IMR-90 (cell line): ENCODE measurements around the gene ADAMTS17. TPM values are rescaled to one million over a fixed set of nuclear protein-coding genes. Genes with fewer than 3 reads are reported as not detected.

Experiments
- ATAC-seq: fragments of 200-7000 bp; cut with Tn5 transposase; 2 replicates; pipeline ENCODE4 v1.9.1; 2020; ENCODE audit warnings: low read depth, mild to moderate bottlenecking, moderate library complexity
- BruUV-seq: library from RNA; stranded (reverse); fragments of 400-500 nt; replicated peaks from 2 replicates; lab custom pipeline; 2021; lab: Mats Ljungman, UMichigan
- CTCF ChIA-PET: fragments of 300-600 bp; formaldehyde crosslinking; extraction: SDS; loops from one replicate; lab custom pipeline; 2021; ENCODE audit warnings: antibody characterized with exemption; lab: Yijun Ruan, JAX
- POLR2A ChIA-PET: fragments of 300-600 bp; sonication (Branson Sonifier 250); formaldehyde crosslinking; loops from one replicate; lab custom pipeline; 2022; ENCODE audit warnings: antibody characterized with exemption; ENCODE audit not compliant: unreplicated experiment; lab: Charles Lee
- DNase-seq: peaks from one replicate; pipeline ENCODE4 v3.0.0; 2013
- H2AFZ ChIP-seq: replicated peaks from 2 replicates; pipeline ENCODE3; 2013; ENCODE audit warnings: low read length, mild to moderate bottlenecking; ENCODE audit not compliant: poor library complexity
- H2AK5ac ChIP-seq: 2 replicates; pipeline ENCODE4 v1.6.1; 2013; ENCODE audit warnings: low read depth, low read length, inconsistent platforms
- H2AK9ac ChIP-seq: replicated peaks from 2 replicates; pipeline ENCODE3; 2013; ENCODE audit warnings: mild to moderate bottlenecking, low read depth, low read length, moderate library complexity; ENCODE audit not compliant: poor library complexity
- H2BK120ac ChIP-seq: 2 replicates; pipeline ENCODE4 v1.6.1; 2013; ENCODE audit warnings: low read depth, low read length, inconsistent platforms
- H2BK15ac ChIP-seq: 3 replicates; pipeline ENCODE4 v1.6.1; 2013; ENCODE audit warnings: low read depth, low read length, inconsistent platforms
- H2BK20ac ChIP-seq: 2 replicates; pipeline ENCODE4 v1.6.1; 2013; ENCODE audit warnings: low read depth, mild to moderate bottlenecking, inconsistent platforms, low read length, moderate library complexity
- H2BK5ac ChIP-seq: 2 replicates; pipeline ENCODE4 v1.6.1; 2013; ENCODE audit warnings: mild to moderate bottlenecking, low read depth, low read length, inconsistent platforms; ENCODE audit not compliant: poor library complexity, severe bottlenecking
- H3K14ac ChIP-seq: replicated peaks from 2 replicates; pipeline ENCODE4 v1.6.1; 2013; ENCODE audit warnings: low read depth, low read length, inconsistent platforms
- H3K18ac ChIP-seq: 2 replicates; pipeline ENCODE4 v1.6.1; 2013; ENCODE audit warnings: low read depth, low read length, control low read depth
- H3K23ac ChIP-seq: 2 replicates; pipeline ENCODE4 v1.6.1; 2013; ENCODE audit warnings: low read depth, low read length, inconsistent platforms
- H3K27ac ChIP-seq: 2 replicates; pipeline ENCODE4 v1.5.1; 2013; ENCODE audit warnings: mild to moderate bottlenecking, control low read depth, low read length; ENCODE audit not compliant: insufficient read depth
- H3K27me3 ChIP-seq: 2 replicates; pipeline ENCODE4 v1.6.1; 2013; ENCODE audit warnings: low read length; ENCODE audit not compliant: control insufficient read depth, insufficient read depth
- H3K36me3 ChIP-seq: 2 replicates; pipeline ENCODE4 v1.6.1; 2013; ENCODE audit warnings: low read length, mixed read lengths; ENCODE audit not compliant: control insufficient read depth, insufficient read depth
- H3K4ac ChIP-seq: 2 replicates; pipeline ENCODE4 v1.6.1; 2013; ENCODE audit warnings: low read depth, low read length, inconsistent platforms
- H3K4me1 ChIP-seq: 2 replicates; pipeline ENCODE4 v1.6.1; 2013; ENCODE audit warnings: low read length, mixed read lengths; ENCODE audit not compliant: control insufficient read depth, insufficient read depth
- H3K4me2 ChIP-seq: 2 replicates; pipeline ENCODE4 v1.6.1; 2013; ENCODE audit warnings: low read depth, mild to moderate bottlenecking, control low read depth, low read length, moderate library complexity
- H3K4me3 ChIP-seq: 2 replicates; pipeline ENCODE4 v1.5.1; 2013; ENCODE audit warnings: low read depth, mild to moderate bottlenecking, control low read depth, low read length, moderate library complexity; ENCODE audit not compliant: insufficient read depth
- H3K56ac ChIP-seq: 2 replicates; pipeline ENCODE4 v1.6.1; 2013; ENCODE audit warnings: low read length, inconsistent platforms; ENCODE audit not compliant: insufficient read depth; ENCODE audit errors: extremely low read depth
- H3K79me1 ChIP-seq, 2 experiments: 2 replicates each; pipeline ENCODE4 v1.6.1; 2013; ENCODE audit warnings: low read length in 2 of 2, inconsistent platforms in 1 of 2, low read depth in 1 of 2
- H3K9ac ChIP-seq: 2 replicates; pipeline ENCODE4 v1.6.1; 2013; ENCODE audit warnings: low read depth, low read length, control low read depth
- H3K9me1 ChIP-seq: 2 replicates; pipeline ENCODE4 v1.6.1; 2013; ENCODE audit warnings: low read length, inconsistent platforms; ENCODE audit not compliant: insufficient read depth
- H3K9me3 ChIP-seq: 2 replicates; pipeline ENCODE4 v1.6.1; 2013; ENCODE audit warnings: low read length; ENCODE audit not compliant: control insufficient read depth, insufficient read depth
- H4K20me1 ChIP-seq: 2 replicates; pipeline ENCODE4 v1.6.1; 2013; ENCODE audit warnings: low read length, inconsistent platforms; ENCODE audit not compliant: insufficient read depth
- H4K5ac ChIP-seq: 2 replicates; pipeline ENCODE4 v1.6.1; 2013; ENCODE audit warnings: mild to moderate bottlenecking, low read depth, low read length, control low read depth
- H4K8ac ChIP-seq, 2 experiments: 2 replicates each; pipeline ENCODE4 v1.6.1; 2013; ENCODE audit warnings: low read depth in 2 of 2, low read length in 2 of 2, control low read depth in 1 of 2, inconsistent platforms in 1 of 2
- H4K91ac ChIP-seq: 2 replicates; pipeline ENCODE4 v1.6.1; 2013; ENCODE audit warnings: low read depth, low read length, inconsistent platforms; ENCODE audit not compliant: insufficient read depth
- BHLHE40 ChIP-seq: fragments of 150-350 bp; IDR thresholded peaks from 2 replicates; pipeline ENCODE4 v1.6.1; 2016; ENCODE audit warnings: mild to moderate bottlenecking, low read depth, low read length
- CEBPB ChIP-seq: IDR thresholded peaks from 2 replicates; pipeline ENCODE4 v1.6.1; 2012; ENCODE audit warnings: low read depth, low read length, improper control_type of control experiment
- CHD1 ChIP-seq: IDR thresholded peaks from 2 replicates; pipeline ENCODE4 v1.6.1; 2012; ENCODE audit warnings: low read depth, low read length, improper control_type of control experiment
- CTCF ChIP-seq: conservative IDR thresholded peaks from 2 replicates; pipeline ENCODE4 v1.5.1; 2012; ENCODE audit warnings: mild to moderate bottlenecking, low read depth, low read length, improper control_type of control experiment
- ELK1 ChIP-seq: fragments of 150-350 bp; IDR thresholded peaks from 2 replicates; pipeline ENCODE4 v1.6.1; 2016; ENCODE audit warnings: low read depth, mild to moderate bottlenecking, low read length, moderate library complexity, borderline replicate concordance
- MAFK ChIP-seq: IDR thresholded peaks from 2 replicates; pipeline ENCODE4 v1.6.1; 2012; ENCODE audit warnings: low read depth, low read length, improper control_type of control experiment
- MAZ ChIP-seq: IDR thresholded peaks from 2 replicates; pipeline ENCODE4 v1.6.1; 2012; ENCODE audit warnings: low read depth, mild to moderate bottlenecking, low read length, improper control_type of control experiment, moderate library complexity, borderline replicate concordance
- MXI1 ChIP-seq: IDR thresholded peaks from 2 replicates; pipeline ENCODE4 v1.6.1; 2012; ENCODE audit warnings: low read depth, mild to moderate bottlenecking, low read length, moderate library complexity, borderline replicate concordance
- NFE2L2 ChIP-seq: fragments of 150-350 bp; IDR thresholded peaks from 2 replicates; pipeline ENCODE4 v1.6.1; 2016; ENCODE audit warnings: low read depth, mild to moderate bottlenecking, low read length
- POLR2A ChIP-seq: IDR thresholded peaks from 2 replicates; pipeline ENCODE4 v1.6.1; 2012; ENCODE audit warnings: mild to moderate bottlenecking, low read depth, low read length
- RCOR1 ChIP-seq: IDR thresholded peaks from 2 replicates; pipeline ENCODE4 v1.6.1; 2012; ENCODE audit warnings: mild to moderate bottlenecking, low read length, improper control_type of control experiment; ENCODE audit not compliant: insufficient replicate concordance
- RFX5 ChIP-seq: IDR thresholded peaks from 2 replicates; pipeline ENCODE4 v1.8.0; 2012; ENCODE audit warnings: low read depth, mild to moderate bottlenecking, low read length, moderate library complexity
- SMC3 ChIP-seq: fragments of 150-350 bp; IDR thresholded peaks from 2 replicates; pipeline ENCODE4 v1.6.1; 2016; ENCODE audit warnings: low read depth, mild to moderate bottlenecking, antibody characterized with exemption, low read length, moderate library complexity
- USF2 ChIP-seq: fragments of 150-350 bp; IDR thresholded peaks from 2 replicates; pipeline ENCODE4 v1.6.1; 2017; ENCODE audit warnings: mild to moderate bottlenecking, antibody characterized with exemption, low read length, low read depth
- WGBS, 2 experiments: methylation state at CpG; one replicate each; pipeline versions ENCODE4 v1.1.5 to v1.1.7; 2013; ENCODE audit warnings: missing lambda C conversion rate in 2 of 2; ENCODE audit not compliant: insufficient read length in 1 of 2; ENCODE audit errors: extremely low coverage in 2 of 2; 5-methylcytosine and 5-hydroxymethylcytosine counted together
- dilution Hi-C: fragments of 300-500 bp; cut with HindIII; formaldehyde crosslinking; loops from one replicate; pipeline ENCODE4 v1.14.3; 2018; ENCODE audit warnings: low sequenced_read_pairs; ENCODE audit not compliant: unreplicated experiment
- in situ Hi-C: fragments of 300-500 bp; cut with MboI; formaldehyde crosslinking; loops from 3 replicates; pipeline ENCODE4 v1.14.3; 2019; ENCODE audit warnings: low sequenced_read_pairs, inconsistent platforms, mixed read lengths
- intact Hi-C: fragments of 100-400 bp; cut with micrococcal nuclease; formaldehyde crosslinking; loops from 2 replicates; pipeline ENCODE4 v1.10.0; 2022
- polyA plus RNA-seq, 3 experiments: library from polyadenylated mRNA; depleted of rRNA; stranded (reverse); fragments of >200 nt; gene quantifications; 2 replicates each; pipeline ENCODE4 v1.2.3, GENCODE V29; 2012; ENCODE audit warnings: low replicate concordance in 1 of 3
- total RNA-seq: library from RNA; depleted of rRNA; stranded (reverse); fragments of >200 nt; gene quantifications from 2 replicates; pipeline ENCODE4 v1.2.3, GENCODE V29; 2012

The ADAMTS17 gene
- total and polyA plus RNA-seq, 2 of the 4 experiments (the other 2 are of a cell fraction), result 0.03 TPM; not detected in 1

GRCh38 chr15:100123611-100124010 lies 218.2 kb downstream of the ADAMTS17 start:
- no peak overlapping the region for H4K91ac ChIP-seq
- no peaks in the 10 kb centered on the region for H3K9me1 ChIP-seq
- H3K14ac ChIP-seq, result no peak overlapping the region
- no peak overlapping the region for H3K56ac ChIP-seq
- no peak overlapping the region for H3K18ac ChIP-seq
- ATAC-seq (no peak), DNase-seq (no peak)
- H3K9ac ChIP-seq, result no peak overlapping the region
- intact Hi-C loops, result no loop called here
- no TSS peak for BruUV-seq
- H2BK120ac ChIP-seq, result no peak overlapping the region
- in situ Hi-C loops, result loop anchor here (25.0 kb wide), 1 partner anchor 861 kb away; the partner anchor contains the start of gene LRRC28
- no peak overlapping the region for H3K4me3 ChIP-seq
- H3K27ac ChIP-seq, result no peak overlapping the region
- ChIA-PET CTCF (no interaction called here), POLR2A (no interaction called here)
- no peak overlapping the region for H3K23ac ChIP-seq
- H2AK5ac ChIP-seq, result no peak overlapping the region; the same call in 1 of the 2 replicates
- no peaks in the 10 kb centered on the region for H3K27me3 ChIP-seq
- no peak for TF ChIP-seq CTCF
- no peak for TF ChIP-seq NFE2L2
- no peak for TF ChIP-seq USF2
- TF ChIP-seq MXI1, result no peak
- no peak for TF ChIP-seq RCOR1
- no peak for TF ChIP-seq MAZ
- TF ChIP-seq CEBPB, result no peak
- no peak for TF ChIP-seq BHLHE40
- TF ChIP-seq SMC3, result no peak
- TF ChIP-seq RFX5, result no peak
- no peak for TF ChIP-seq CHD1
- no peak for TF ChIP-seq MAFK
- TF ChIP-seq POLR2A, result no peak
- TF ChIP-seq ELK1, result no peak
- H3K4ac ChIP-seq, result no peak overlapping the region
- H3K4me1 ChIP-seq, result no peaks in the 10 kb centered on the region
- peaks cover 7% of the 10 kb centered on the region for H3K9me3 ChIP-seq
- no peak overlapping the region for H4K5ac ChIP-seq
- H3K4me2 ChIP-seq, result no peak overlapping the region
- no peaks in the 10 kb centered on the region for H3K36me3 ChIP-seq
- H2BK20ac ChIP-seq, result no peak overlapping the region
- no peak overlapping the region for H4K8ac ChIP-seq
- H2AK9ac ChIP-seq, result no peak overlapping the region
- H2BK15ac ChIP-seq, result no peak overlapping the region
- H4K20me1 ChIP-seq, result no peaks in the 10 kb centered on the region
- no peaks in the 10 kb centered on the region for H3K79me1 ChIP-seq
- H2AFZ ChIP-seq, result peak overlapping the region; percentile 73
- H2BK5ac ChIP-seq, result no peak overlapping the region
- dilution Hi-C loops, result no loop called here
- WGBS, 2 experiments, result no CpG with 5 or more reads among the region's 9 CpGs
